GM18505 (cell line): ENCODE data around the gene CYP19A1.

Experiments used
- ATAC-seq: cut with Tn5 transposase; IDR thresholded peaks from one replicate; pipeline ENCODE4 v1.9.1; 2021; ENCODE audit not compliant: unreplicated experiment
- POLR2A ChIP-seq: IDR thresholded peaks from 4 replicates; pipeline ENCODE4 v1.6.1; 2011; ENCODE audit warnings: borderline replicate concordance; ENCODE audit not compliant: insufficient read depth, insufficient read length; ENCODE audit errors: extremely low read depth

CYP19A1 gene

DNA sequence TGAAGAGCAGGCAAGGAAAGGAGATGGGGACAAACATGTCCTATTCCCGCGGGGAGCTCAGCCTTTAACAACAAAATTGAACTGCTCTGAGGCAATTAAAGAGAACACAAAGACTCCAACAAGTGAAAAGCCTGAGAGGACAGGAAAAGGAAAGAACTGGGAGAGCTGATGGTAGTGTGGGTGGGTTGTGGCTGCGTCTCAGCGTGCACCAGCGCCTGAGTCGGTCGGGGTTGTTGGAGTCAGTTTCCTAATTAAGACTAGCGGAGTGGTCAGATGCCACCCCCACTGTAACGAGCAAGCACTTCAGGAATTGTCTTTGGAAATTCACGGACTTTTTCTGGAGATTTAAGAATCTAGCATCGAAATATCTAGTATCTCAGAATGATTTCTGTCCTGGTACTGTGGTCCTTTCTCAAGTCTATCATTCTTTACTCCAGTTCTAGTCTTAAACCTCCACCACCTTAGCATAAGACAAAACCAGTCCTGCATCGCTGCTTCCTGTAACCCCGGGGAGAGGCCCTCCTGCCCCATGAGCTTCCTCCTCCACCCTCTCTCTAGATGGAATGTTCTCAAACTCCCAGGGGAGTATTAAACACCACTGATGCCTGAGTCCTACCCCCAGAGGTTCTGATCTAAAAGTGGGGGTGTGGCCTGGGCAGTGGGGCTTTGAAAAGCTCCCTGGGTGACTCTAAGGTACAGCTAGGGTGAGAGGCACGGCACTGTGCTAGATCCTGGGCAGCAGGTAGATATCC is 104.0 kb downstream of the CYP19A1 start:
- no peak for TF ChIP-seq POLR2A
- ATAC-seq: no peak

- no peak for ATAC-seq
- TF ChIP-seq POLR2A: no peak
Observed at GRCh38 chr15:51232581-51232980, 105.8 kb downstream of the CYP19A1 start.

DNA sequence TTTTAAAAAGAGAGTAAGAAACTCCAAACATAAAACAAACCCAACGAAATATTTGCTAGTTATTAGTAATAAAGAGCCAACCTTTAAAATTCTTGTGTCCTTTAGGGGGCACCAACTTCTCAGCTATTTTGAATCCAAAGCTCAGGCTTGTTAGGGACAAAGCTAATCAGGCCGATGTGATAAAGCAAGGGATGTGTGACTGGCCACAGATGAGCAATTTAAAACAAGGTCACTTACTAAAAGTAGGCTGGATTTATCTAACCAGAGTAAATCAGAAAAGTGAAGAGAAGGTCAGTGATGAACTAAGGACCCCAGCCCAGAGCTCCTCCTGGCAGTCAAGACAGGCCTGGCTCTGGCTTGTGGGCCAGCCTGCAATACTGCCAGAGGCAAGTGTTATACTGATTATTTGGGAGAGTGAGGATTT is 108.5 kb downstream of the CYP19A1 start:
- no peak for ATAC-seq

GRCh38 chr15:51227940-51228732 is 110.3 kb downstream of the CYP19A1 start:
- no peak for TF ChIP-seq POLR2A
- ATAC-seq: peak; percentile 84

More for the DNA sequence above, 108.5 kb downstream of the CYP19A1 start:
- no peak for TF ChIP-seq POLR2A

DNA sequence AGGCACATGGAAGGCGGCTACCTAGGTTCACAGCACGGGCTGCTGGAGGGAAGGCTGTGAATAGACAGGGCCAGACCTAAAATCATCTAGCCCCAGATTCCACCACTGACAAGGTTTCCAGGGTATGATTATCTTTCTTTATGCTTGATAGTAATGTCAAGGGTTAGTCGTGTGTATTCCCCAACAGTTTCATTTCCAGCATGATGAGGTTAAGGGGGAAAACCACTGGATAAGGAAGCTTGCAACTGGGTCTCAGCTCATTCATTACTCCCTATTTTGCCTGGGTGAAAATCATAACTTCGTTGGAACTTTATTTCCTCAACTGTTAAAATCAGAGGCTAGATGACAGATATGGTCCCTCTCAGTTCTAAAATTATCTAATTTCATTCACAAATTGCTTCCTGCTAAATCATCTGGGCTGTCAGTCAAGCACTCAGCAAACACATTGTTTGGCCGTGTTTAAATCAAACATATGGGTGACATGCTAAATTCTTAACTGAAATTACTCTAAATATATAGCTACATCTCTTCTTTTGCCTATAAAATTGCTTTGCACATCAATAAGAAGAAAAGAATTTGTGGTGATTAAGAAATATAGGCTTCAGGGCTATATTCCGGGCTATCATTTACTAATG is 111.7 kb downstream of the CYP19A1 start:
- TF ChIP-seq POLR2A: no peak
- no peak for ATAC-seq

- ATAC-seq: no peak
- TF ChIP-seq POLR2A: no peak
Observed at GRCh38 chr15:51224428-51224827, 114.0 kb downstream of the CYP19A1 start.

DNA sequence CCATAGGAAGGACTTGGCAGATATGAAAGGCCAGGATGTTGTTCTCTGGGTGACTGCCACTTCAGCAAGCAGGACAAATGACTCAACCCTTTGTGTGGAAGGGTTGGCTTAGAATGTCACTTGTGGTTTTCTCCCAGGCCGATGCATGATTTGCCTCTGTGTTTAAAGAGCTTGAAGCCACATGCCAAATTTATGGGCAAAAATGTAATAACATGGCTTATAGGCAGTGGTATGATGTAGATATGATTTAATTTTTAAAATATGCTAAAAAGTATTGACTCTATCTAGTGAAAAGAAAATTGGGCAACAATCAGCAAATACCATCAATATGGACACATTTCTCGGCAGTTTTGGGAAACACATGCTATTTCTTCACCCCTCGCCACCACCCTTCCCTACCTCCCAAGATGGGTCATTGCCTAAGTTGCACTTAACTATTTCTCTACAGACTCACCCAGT is 114.6 kb downstream of the CYP19A1 start:
- TF ChIP-seq POLR2A: no peak
- no peak for ATAC-seq

- no peak for ATAC-seq
- no peak for TF ChIP-seq POLR2A
Observed at GRCh38 chr15:51218299-51218938, 120.0 kb downstream of the CYP19A1 start.

- no peak for TF ChIP-seq POLR2A
- no peak for ATAC-seq
Observed at GRCh38 chr15:51212909-51213308, 125.5 kb downstream of the CYP19A1 start.

GRCh38 chr15:51212239-51212638 is 126.2 kb downstream of the CYP19A1 start:
- no peak for ATAC-seq
- TF ChIP-seq POLR2A: no peak

GRCh38 chr15:51205050-51205975 is 133.1 kb downstream of the CYP19A1 start:
- ATAC-seq: no peak
- no peak for TF ChIP-seq POLR2A

DNA sequence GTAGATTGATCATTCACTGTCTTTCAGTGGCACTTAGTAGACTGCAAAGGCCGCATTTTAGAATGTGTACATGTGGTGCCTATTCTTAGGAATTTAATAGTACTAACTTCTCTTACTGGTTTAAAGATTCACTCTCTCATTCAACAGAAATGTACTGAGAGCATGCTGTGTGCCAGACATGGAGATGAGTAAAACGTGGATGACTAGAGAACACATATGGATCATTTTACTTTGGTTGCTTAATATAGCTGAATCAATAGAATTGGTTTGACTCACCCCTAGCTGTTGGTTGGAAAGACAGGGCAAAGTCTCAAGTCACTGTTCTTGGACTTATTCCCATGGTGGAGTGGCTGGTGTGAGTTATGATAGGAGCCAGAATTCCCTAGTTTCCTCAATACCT is 134.6 kb downstream of the CYP19A1 start:
- TF ChIP-seq POLR2A: no peak
- ATAC-seq: no peak
